ENCODE data around the gene CCDC71. TPM values are rescaled to one million over a fixed set of nuclear protein-coding genes. Genes with fewer than 3 reads are reported as not detected.

Gene CCDC71
- total and polyA plus RNA-seq, 9 of the 15 experiments (the other 6 are each of a cell fraction or from before 2014, with no cell fraction given), result 0.13 to 19.3 (median 14.3) TPM

- no peak; the same call in 2 of the 3 replicates for ATAC-seq
- Histone ChIP-seq H3K79me2 (ENCODE audit: control insufficient read depth, insufficient read depth, low read length) (no peaks in the 10 kb centered on the region), H3K9me3 (replicated peaks; ENCODE audit: control insufficient read depth, insufficient read depth, low read depth, low read length) (no peaks in the 10 kb centered on the region), H3K4me3 (no peak overlapping the region), H3K27me3 (ENCODE audit: control insufficient read depth in 2 of 2, insufficient read depth in 2 of 2, low read length in 2 of 2) (no peaks in the 10 kb centered on the region), H3K27ac (ENCODE audit: extremely low read depth, low read depth, low read length) (no peak overlapping the region), H3K9me1 (ENCODE audit: control insufficient read depth, insufficient read depth, low read length) (no peaks in the 10 kb centered on the region), H3K9ac (ENCODE audit: insufficient read depth in 1 of 2, low read depth in 2 of 2, low read length in 2 of 2) (no peak overlapping the region), H3K4me1 (replicated peaks in 1 of 2; ENCODE audit: control insufficient read depth in 2 of 2, insufficient read depth in 2 of 2, low read length in 2 of 2) (no peaks in the 10 kb centered on the region; a peak in 1 of 5 replicates), H3K36me3 (ENCODE audit: control insufficient read depth, insufficient read depth, low read length) (no peaks in the 10 kb centered on the region), H2AFZ (ENCODE audit: low read depth, low read length) (no peak overlapping the region), H3K4me2 (ENCODE audit: insufficient read depth, low read length) (no peak overlapping the region), H4K20me1 (replicated peaks; ENCODE audit: control insufficient read depth, insufficient read depth, low read length) (no peaks in the 10 kb centered on the region)
- intact Hi-C loops (cut with micrococcal nuclease), result no loop called here
- 34% methylated on average over 3 of the region's 3 CpGs for WGBS (ENCODE audit: insufficient coverage, low coverage, missing lambda C conversion rate)
- no peak for FAIRE-seq
- ChIA-PET POLR2A (interaction anchor here (0.6 to 0.9 kb wide), 2 partner anchors 11 to 23 kb away, joined by 3 read pairs; no protein-coding TSS in a partner anchor), CTCF (ENCODE audit: low intra/inter-chr PET ratio) (no interaction called here)
- in situ Hi-C loops (cut with MboI), result loop anchor here (25.0 kb wide), 1 partner anchor 284 kb away; the partner anchor contains the start of gene NICN1
- no peak for DNase-seq (ENCODE audit: extremely low read depth in 1 of 4, low spot score in 3 of 4)
- no TSS peak for BruUV-seq (replicated peaks)
- TF ChIP-seq HNRNPH1 (optimal IDR thresholded peaks at IDR 0.05; ENCODE audit: low read depth, low read length) (no peak), FIP1L1 (IDR thresholded peaks at IDR 0.05; ENCODE audit: low read depth, low read length, poor library complexity, severe bottlenecking) (no peak), TEAD1 (CRISPR knock-in tag; IDR thresholded peaks at IDR 0.05) (no peak), FOXP1 (CRISPR knock-in tag; IDR thresholded peaks at IDR 0.05) (no peak), ZNF830 (CRISPR knock-in tag; IDR thresholded peaks at IDR 0.05) (no peak), NR2C2 (CRISPR knock-in tag; IDR thresholded peaks at IDR 0.05) (peak; percentile 56; the same call in 1 of the 2 replicates), NR2C2 (tag; IDR thresholded peaks at IDR 0.05) (peak; percentile 42; the same call in 1 of the 2 replicates), PRPF4 (IDR thresholded peaks at IDR 0.05; ENCODE audit: insufficient read depth, low read depth, low read length, poor library complexity, severe bottlenecking) (no peak), ZNF592 (IDR thresholded peaks at IDR 0.05) (no peak), CHAMP1 (IDR thresholded peaks at IDR 0.05) (no peak), ZNF23 (CRISPR knock-in tag; IDR thresholded peaks at IDR 0.05) (no peak), E2F8 (IDR thresholded peaks at IDR 0.05; ENCODE audit: low read depth, partially characterized antibody) (no peak)
Measured at GRCh38 chr3:49153349-49153912, 12.7 kb downstream of the CCDC71 start.
